HG02981 (cell line): ENCODE results near the gene IL18.
"Not testable (repeated sequence)": the region's sequence is repeated elsewhere in the genome, so short reads cannot be mapped to it uniquely, and the experiment has no call there.

Source experiments
- ATAC-seq: cut with Tn5 transposase; IDR thresholded peaks from one replicate; pipeline ENCODE4 v1.9.1; 2021; ENCODE audit warnings: mild to moderate bottlenecking, moderate library complexity; ENCODE audit not compliant: unreplicated experiment

The IL18 gene

GRCh38 chr11:112123129-112123528 lies 40.8 kb downstream of the IL18 start:
- ATAC-seq: no peak

- no peak for ATAC-seq
Observed at GRCh38 chr11:112121981-112122615, 41.8 kb downstream of the IL18 start.

GRCh38 chr11:112118176-112118575 lies 45.7 kb downstream of the IL18 start:
- no peak for ATAC-seq

- ATAC-seq: no peak
Observed at GRCh38 chr11:112115386-112115785, 48.5 kb downstream of the IL18 start.

- no peak for ATAC-seq
Observed at GRCh38 chr11:112114460-112114859, 49.4 kb downstream of the IL18 start.

- no peak for ATAC-seq
Observed at GRCh38 chr11:112113539-112114457, 50.1 kb downstream of the IL18 start.

GRCh38 chr11:112106070-112106469 lies 57.8 kb downstream of the IL18 start:
- ATAC-seq: no peak

GRCh38 chr11:112103446-112103845 lies 60.4 kb downstream of the IL18 start:
- ATAC-seq: no peak

GRCh38 chr11:112100462-112100861 lies 63.4 kb downstream of the IL18 start:
- ATAC-seq: no peak

GRCh38 chr11:112097734-112098528 lies 66.0 kb downstream of the IL18 start:
- ATAC-seq: no peak

- ATAC-seq: no peak
Observed at GRCh38 chr11:112096194-112096593, 67.7 kb downstream of the IL18 start.

- not testable (repeated sequence) for ATAC-seq
Observed at GRCh38 chr11:112095302-112095701, 68.6 kb downstream of the IL18 start.
